Esophagus squamous epithelium (tissue), 5 donors: ENCODE results near the gene KRT35. TPM values are rescaled to one million over a fixed set of nuclear protein-coding genes. Genes with fewer than 3 reads are reported as not detected.

Experiments used
- DNase-seq: peaks from one replicate; lab custom pipeline; 2025; lab: John Stamatoyannopoulos, UW
- H3K27ac ChIP-seq, 4 donors: fragments of 200-600 bp; sonication (generic); one replicate each; pipeline ENCODE4 v1.5.1; 2016 to 2019; ENCODE audit warnings: mild to moderate bottlenecking in 1 of 4
- H3K27me3 ChIP-seq, 4 donors: fragments of 200-600 bp; sonication (generic); 1 replicate in 3 of 4; 2 replicates in 1 of 4; pipeline versions ENCODE4 v1.5.1 to v1.6.0; 2017 to 2021; ENCODE audit warnings: antibody characterized with exemption in 1 of 4
- H3K36me3 ChIP-seq, 3 donors: fragments of 200-600 bp; sonication (generic); one replicate each; pipeline ENCODE4 v1.5.1; 2016 to 2019
- H3K4me1 ChIP-seq, 3 donors: fragments of 200-600 bp; sonication (generic); one replicate each; pipeline ENCODE4 v1.5.1; 2017 to 2019
- H3K4me3 ChIP-seq, 4 donors: fragments of 200-600 bp; sonication (generic); 1 replicate in 3 of 4; 2 replicates in 1 of 4; pipeline ENCODE4 v1.5.1; 2016 to 2019; ENCODE audit warnings: mild to moderate bottlenecking in 2 of 4, moderate library complexity in 1 of 4
- H3K9me3 ChIP-seq, 3 donors: fragments of 200-600 bp; sonication (generic); one replicate each; pipeline ENCODE4 v1.5.1; 2016 to 2019
- POLR2A ChIP-seq, 4 donors: fragments of 450-650 bp; IDR thresholded peaks; one replicate each; pipeline ENCODE4 v1.6.1; 2017; ENCODE audit warnings: antibody characterized with exemption in 4 of 4, mild to moderate bottlenecking in 4 of 4, moderate library complexity in 3 of 4
- WGBS, 2 donors: methylation state at CpG; one replicate each; pipeline ENCODE4 v1.1.5; 2018; 5-methylcytosine and 5-hydroxymethylcytosine counted together
- intact Hi-C: fragments of 100-400 bp; cut with DNase I; formaldehyde crosslinking; loops from one replicate; pipeline ENCODE4 v1.15.0; 2022
- total RNA-seq, 4 donors: library from RNA; depleted of rRNA; stranded (reverse); fragments of >200 nt; gene quantifications; one replicate each; pipeline ENCODE4 v1.1.0, GENCODE V29; 2016
- TF ChIP-seq, protein P1 (sequence below), 6 experiments: fragments of 450-650 bp in 4 of 6; fragments of 200-600 bp in 2 of 6; sonication (generic) in 2 of 6; IDR thresholded peaks; one replicate each; pipeline ENCODE4 v1.5.1; 2016 to 2019; ENCODE audit warnings: antibody characterized with exemption in 6 of 6, mild to moderate bottlenecking in 4 of 6, moderate library complexity in 4 of 6
- donor health status: DM: yes; HTN: yes; CAD: no.

KRT35 gene
- total RNA-seq, 4 donors from 2014 or later, result not detected

DNA sequence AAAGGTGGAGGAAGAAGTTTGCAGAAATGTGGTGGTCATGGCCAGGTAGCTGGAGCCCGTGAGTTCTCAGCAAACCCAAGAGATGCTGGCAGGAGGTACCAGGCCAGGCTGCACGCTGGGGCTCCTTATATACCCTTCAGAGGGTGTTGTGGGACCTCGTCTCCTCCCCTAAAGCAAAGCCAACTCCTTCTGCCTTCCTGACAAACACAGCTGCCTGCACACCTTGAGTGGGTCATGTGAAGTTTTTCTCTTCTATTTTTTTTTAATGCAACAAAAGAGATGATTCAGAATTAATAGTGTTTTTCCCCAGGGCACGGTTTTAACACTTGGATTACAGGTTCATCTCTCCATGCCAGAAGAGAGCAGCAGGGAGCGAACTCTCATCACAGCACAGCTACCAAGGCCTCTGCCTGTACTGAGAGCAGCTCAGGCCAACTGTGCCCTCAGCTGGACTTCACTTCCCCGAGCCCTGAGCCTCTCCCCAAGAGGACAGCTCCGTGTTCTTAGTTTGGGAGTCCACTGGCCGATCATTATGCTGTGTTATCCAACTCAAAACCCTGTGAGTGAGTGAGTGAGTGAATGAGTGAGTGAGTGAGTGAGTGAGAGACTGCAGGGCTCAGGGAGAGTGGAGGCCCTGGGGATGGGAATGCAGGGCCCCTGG lies 38.0 kb upstream of the KRT35 start, which contains the start of gene KRT15:
Gene KRT15 (minus strand): TSS at position 102 of the 661 bp plus-strand sequence. CDS start 63 bp downstream, at position 39.
- Histone ChIP-seq H3K4me1 (peaks cover 14 to 73% (median 16%) of the 10 kb centered on the region in 3 donors), H3K36me3 (peaks cover 0 to 42% (median 5%) of the 10 kb centered on the region in 3 donors), H3K27me3 (peaks cover 0 to 28% (median 0%) of the 10 kb centered on the region in 4 donors), H3K9me3 (no peaks in the 10 kb centered on the region), H3K4me3 (peak within 1 kb of the TSS; percentile 29 to 60 (median 53)), H3K27ac (peak within 1 kb of the TSS; percentile 68 to 92 (median 85))
- peak in 2 of 4 donors; percentile 59 to 64 for TF ChIP-seq POLR2A (IDR thresholded peaks at IDR 0.05)
- TF ChIP-seq, protein P1, sequence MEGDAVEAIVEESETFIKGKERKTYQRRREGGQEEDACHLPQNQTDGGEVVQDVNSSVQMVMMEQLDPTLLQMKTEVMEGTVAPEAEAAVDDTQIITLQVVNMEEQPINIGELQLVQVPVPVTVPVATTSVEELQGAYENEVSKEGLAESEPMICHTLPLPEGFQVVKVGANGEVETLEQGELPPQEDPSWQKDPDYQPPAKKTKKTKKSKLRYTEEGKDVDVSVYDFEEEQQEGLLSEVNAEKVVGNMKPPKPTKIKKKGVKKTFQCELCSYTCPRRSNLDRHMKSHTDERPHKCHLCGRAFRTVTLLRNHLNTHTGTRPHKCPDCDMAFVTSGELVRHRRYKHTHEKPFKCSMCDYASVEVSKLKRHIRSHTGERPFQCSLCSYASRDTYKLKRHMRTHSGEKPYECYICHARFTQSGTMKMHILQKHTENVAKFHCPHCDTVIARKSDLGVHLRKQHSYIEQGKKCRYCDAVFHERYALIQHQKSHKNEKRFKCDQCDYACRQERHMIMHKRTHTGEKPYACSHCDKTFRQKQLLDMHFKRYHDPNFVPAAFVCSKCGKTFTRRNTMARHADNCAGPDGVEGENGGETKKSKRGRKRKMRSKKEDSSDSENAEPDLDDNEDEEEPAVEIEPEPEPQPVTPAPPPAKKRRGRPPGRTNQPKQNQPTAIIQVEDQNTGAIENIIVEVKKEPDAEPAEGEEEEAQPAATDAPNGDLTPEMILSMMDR (IDR thresholded peaks at IDR 0.05), result no peak
- WGBS, 2 donors, result 26 to 51% methylated on average over 2 to 8 of the region's 8 CpGs
- no peak for DNase-seq
- intact Hi-C loops, result no loop called here

DNA sequence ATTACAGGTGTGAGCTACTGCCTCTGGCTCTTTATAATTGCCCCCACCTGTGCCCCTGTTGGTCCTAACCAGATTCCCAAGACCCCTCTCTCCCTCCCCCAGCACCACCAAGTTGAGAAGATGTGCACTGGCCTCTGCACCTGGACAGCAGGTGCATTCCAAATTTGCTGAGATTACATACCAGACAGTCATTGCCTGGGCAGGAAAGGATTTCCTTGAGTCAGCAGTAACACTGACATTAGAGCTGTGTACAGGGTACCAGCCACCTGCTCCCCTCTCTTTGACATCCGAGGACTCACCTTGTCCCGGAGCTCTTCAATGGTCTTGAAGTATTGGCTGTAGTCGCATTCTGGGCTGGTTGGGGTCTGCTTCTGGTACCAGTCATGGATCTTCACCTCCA lies 37.1 kb upstream of the KRT35 start:
- intact Hi-C loops, result no loop called here
- H3K27ac ChIP-seq, result peak overlapping the region; percentile 33 to 92 (median 85)
- H3K4me1 ChIP-seq, result peaks cover 14 to 73% (median 16%) of the 10 kb centered on the region in 3 donors
- peaks cover 0 to 28% (median 0%) of the 10 kb centered on the region in 4 donors for H3K27me3 ChIP-seq
- TF ChIP-seq POLR2A (IDR thresholded peaks at IDR 0.05), result no peak
- TF ChIP-seq, protein P1 (IDR thresholded peaks at IDR 0.05), result no peak
- no peak for DNase-seq
- H3K4me3 ChIP-seq, result peak overlapping the region; percentile 29 to 60 (median 53)
- no peaks in the 10 kb centered on the region for H3K9me3 ChIP-seq
- peaks cover 0 to 42% (median 5%) of the 10 kb centered on the region in 3 donors for H3K36me3 ChIP-seq
- WGBS, 2 donors, result 27 to 79% methylated on average over 3 of the region's 3 CpGs

DNA sequence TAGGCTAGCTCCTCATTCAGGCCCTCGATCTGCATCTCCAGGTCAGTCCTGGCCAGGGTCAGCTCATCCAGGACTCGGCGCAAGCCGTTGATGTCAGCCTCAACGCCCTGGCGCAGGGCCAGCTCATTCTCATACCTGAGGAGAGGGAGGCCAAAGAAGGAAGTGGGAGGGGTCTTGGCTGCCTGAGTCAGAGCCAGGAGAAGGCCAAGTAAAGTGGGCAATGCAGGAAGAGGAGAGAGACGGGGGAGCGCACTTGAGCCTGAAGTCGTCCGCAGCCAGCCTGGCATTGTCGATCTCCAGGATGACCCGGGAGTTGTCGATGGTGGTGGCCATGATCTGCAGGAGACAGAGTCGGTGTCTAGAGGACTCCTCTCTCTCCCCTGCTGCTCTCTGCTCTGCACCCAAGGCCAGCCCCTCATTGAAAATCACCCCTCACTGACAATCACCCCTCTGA lies 35.9 kb upstream of the KRT35 start:
- H3K27me3 ChIP-seq, result peaks cover 0 to 25% (median 0%) of the 10 kb centered on the region in 4 donors
- peak overlapping the region; percentile 77 to 92 (median 85) for H3K27ac ChIP-seq
- DNase-seq, result no peak
- peaks cover 0 to 42% (median 5%) of the 10 kb centered on the region in 3 donors for H3K36me3 ChIP-seq
- peak overlapping the region; percentile 29 to 60 (median 53) for H3K4me3 ChIP-seq
- H3K4me1 ChIP-seq, result peaks cover 10 to 73% (median 16%) of the 10 kb centered on the region in 3 donors
- intact Hi-C loops, result no loop called here
- 57 to 71% methylated on average over 6 to 12 of the region's 14 CpGs for WGBS, 2 donors
- no peaks in the 10 kb centered on the region for H3K9me3 ChIP-seq
- TF ChIP-seq, protein P1 (IDR thresholded peaks at IDR 0.05), result no peak
- TF ChIP-seq POLR2A (IDR thresholded peaks at IDR 0.05), result no peak

DNA sequence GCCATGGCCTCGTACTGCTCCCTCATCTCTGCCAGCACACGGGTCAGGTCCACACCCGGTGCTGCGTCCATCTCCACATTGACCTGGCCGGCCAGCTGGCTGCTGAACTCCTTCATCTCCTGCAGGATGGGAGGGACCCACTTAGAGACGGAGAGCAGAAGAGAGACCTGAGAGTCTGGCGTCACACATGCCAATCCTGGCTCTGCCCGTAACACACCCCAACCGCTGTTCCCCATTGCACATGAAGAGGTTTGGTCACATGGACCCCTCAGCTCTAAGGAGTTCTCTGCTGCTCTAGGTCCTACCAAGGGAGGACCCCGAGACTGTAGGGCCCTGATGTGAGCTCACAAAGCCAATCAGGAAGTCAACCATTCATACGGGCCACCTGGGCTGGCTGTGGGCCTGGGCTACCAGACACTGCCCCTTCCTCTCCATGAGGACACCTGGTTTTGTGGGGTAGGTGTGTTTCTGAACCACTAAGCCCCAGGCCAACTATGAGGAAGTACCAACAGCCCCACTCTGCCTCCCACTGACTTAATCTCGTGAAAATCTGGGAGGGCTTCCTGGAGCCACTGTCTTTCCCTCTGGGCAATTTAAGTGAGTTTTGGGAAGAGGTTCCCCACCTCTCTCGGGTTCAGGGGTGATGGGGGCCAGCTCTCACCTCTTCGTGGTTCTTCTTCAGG lies 35.3 kb upstream of the KRT35 start:
- no peak for DNase-seq
- Histone ChIP-seq H3K27me3 (peaks cover 0 to 22% (median 0%) of the 10 kb centered on the region in 4 donors), H3K9me3 (no peaks in the 10 kb centered on the region), H3K4me3 (peak overlapping the region; percentile 29 to 60 (median 53)), H3K36me3 (peaks cover 0 to 42% (median 5%) of the 10 kb centered on the region in 3 donors), H3K27ac (peak overlapping the region; percentile 77 to 92 (median 85)), H3K4me1 (peaks cover 4 to 73% (median 11%) of the 10 kb centered on the region in 3 donors)
- no peak for TF ChIP-seq POLR2A (IDR thresholded peaks at IDR 0.05)
- TF ChIP-seq, protein P1 (IDR thresholded peaks at IDR 0.05), result no peak
- intact Hi-C loops, result no loop called here
- WGBS, 2 donors, result 42 to 61% methylated on average over 5 to 7 of the region's 14 CpGs
